NCI-H2196 treated with DMSO at 0.1 percent for 48 hours (cell line): ENCODE data around the gene IGFN1.
"Not testable (repeated sequence)": the region's sequence is repeated elsewhere in the genome, so short reads cannot be mapped to it uniquely, and the experiment has no call there.

Experiments
- DNase-seq: peaks from one replicate; lab custom pipeline; 2025; ENCODE audit not compliant: unreplicated experiment; lab: John Stamatoyannopoulos, UW

Gene IGFN1

DNA sequence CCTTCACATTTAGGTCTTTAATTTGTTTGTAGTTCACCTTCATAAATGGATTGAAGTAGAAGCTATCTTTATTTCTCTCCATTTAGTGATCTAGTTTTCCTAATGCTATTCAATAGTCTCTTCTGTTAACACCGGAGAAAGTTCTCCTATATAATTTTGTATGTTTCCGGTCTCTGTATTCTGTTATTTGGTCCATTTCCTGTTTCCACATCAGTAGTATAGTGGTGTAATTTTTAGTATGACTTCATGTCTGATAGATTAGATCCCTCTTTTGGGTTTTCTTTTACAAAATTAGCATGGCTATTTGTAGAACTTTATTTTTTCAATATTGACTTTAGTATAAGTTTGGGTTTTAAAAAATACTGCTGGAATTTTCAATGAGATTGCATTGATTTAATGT, 51.1 kb downstream of the IGFN1 start:
- DNase-seq = no peak

DNA sequence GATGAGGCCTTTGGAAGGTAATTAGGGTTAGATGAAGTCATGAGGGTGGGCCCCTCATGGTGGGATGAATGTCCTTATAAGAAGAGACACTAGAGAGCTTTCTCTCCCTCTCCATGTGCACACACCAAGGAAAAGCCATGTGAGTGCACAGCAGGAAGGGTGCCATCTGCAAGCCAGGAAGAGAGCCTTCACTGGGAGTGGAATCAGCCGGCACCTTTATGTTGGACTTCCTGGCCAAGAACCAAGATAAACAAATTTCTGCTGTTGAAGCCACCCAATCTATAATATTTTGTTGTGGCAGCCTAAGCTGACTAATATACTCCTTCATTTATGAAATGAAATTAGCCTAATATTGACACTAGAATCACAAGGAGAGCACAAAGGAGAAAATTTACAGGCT, 54.5 kb downstream of the IGFN1 start:
- DNase-seq = peak; percentile 19

DNA sequence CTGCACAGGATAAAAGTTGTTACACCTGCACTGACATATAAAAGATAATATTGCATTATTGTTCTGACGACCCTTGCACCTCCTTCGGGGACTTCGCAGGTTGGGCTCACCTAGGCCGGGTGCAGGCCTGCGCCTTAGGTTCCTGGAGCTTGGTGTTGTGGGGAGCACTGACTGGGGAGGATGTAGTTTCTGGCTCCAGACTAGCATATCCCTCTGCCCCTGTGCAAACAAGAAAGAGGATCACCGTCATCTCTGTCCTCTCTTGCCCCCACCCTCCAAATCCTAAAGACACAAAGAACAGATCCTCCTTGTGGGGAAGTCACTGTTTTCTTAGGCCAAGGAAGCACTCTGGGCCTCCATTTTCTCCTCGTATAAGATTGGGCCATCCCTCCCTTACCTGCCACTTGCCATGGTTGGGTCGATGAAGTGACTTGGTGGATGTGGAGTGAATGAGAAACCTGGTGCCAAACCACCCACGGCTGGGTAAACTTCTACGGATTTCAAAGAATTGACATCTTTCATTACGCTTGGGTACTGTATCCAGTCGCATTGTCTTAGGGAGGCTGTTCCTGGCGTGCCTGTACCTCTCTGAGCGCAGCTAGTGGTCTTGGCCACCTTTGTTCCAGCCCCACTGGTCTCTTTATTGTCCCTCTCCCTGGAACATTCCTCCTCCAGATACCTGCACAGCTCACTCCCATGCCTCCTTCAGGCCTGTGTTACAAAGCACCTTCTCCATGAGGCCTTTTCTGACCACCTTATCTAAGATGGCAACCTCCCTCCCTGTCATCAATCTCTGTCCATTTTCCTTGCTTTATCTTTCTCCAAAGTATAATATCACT, 58.3 kb downstream of the IGFN1 start:
- DNase-seq = no peak

DNA sequence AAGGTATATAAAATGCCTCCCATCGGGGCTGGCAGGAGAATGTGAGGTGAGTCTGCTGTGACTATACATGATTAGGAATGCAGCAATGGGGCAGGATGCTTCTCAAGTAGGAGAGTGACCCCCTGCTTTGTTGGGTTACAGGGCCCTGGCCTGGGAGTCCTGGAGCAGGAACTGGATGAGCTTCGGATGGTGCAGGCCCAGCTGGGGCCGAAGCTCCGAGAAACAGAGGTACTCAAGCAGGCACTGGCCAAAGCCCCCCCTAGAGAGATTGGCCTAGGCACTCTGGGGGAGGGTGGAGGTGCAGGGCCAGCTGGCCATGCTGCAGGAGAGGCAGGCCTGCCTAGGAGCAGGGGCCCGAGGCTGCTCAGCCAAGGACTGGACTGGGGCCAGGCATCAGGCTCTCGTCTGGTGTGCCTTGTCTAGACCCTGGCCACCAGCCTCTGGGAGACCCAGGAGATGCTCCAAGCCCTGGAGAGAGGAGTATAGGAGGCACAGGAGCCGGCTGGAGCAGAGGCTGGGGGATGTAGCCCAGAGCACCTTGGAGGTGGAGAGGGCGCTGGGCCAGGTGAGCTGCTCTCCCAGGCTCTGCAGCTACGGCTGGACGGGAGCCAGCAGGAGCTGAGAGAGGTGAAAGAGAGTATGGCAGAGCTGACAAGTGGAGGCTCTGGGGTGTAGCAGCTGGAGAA, 59.8 kb downstream of the IGFN1 start:
- DNase-seq = peak; percentile 19

DNA sequence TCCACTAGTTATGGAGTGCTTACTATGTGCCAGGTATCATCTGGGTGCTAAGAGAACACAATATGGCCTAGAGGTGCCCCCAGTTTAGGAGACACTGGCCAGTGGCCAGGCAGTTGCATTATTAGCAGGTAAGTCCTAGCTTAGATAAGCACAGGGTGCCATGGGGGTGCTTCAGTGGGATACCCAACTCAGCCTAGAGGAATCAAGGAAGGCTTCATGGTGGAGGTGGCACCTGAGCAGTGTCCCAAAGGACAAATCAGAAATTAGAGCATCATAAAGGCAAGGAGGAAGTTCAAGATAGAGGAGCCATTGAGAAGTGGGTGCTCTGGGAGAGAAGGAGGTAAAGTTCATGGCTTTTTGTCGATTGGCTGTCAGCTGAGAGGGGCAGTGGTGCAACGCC, 60.8 kb downstream of the IGFN1 start:
- no peak for DNase-seq

DNA sequence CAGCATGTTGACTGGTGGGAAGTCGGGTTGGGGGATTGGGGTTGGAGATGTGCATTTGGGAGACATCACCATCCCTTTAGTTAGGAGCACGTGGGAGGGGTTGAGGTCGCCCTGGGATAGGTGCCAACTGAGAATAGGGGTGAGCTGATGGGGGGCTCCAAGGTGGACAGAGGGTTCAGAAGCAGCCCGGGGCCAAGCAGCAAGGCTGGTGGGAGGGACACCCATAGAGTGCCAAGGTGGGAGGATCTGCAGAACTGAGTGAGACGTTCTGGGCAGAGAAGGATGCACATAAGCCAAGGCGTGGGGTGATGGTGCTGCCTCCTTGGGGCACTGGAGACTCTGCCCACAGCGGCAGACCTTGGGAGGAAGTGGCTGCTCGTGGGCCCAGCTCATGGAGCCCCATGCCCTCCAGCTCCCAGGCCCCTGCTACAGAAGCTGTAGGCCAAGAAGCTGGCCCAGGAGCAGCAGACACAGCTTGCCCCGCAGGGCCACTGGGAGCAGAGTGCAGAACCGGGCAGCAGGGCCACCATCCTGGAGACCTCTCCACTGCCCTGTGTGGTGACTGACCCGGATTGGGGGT, 61.3 kb downstream of the IGFN1 start:
- no peak for DNase-seq

DNA sequence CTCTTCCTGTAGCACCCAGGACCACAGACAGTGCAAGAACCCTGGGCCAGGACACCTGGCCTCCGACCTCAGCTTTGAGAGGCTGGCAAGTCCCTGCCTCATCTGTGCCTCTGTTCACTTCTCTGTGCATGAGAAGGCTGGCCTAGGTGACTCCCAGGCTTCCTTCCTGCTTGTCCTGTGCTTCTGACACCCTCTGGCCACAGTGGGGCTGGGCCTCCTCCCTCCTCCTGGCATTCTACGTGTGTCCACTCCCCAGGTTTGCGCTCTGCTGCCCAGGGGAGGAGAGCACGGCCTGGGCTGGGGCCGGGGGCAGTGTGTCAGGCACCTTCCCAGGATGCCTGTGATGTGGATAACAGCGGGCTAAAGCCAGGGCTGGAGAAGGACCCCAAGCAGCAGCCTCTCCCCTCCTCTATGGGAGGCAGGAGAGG, 62.3 kb downstream of the IGFN1 start:
- no peak for DNase-seq

DNA sequence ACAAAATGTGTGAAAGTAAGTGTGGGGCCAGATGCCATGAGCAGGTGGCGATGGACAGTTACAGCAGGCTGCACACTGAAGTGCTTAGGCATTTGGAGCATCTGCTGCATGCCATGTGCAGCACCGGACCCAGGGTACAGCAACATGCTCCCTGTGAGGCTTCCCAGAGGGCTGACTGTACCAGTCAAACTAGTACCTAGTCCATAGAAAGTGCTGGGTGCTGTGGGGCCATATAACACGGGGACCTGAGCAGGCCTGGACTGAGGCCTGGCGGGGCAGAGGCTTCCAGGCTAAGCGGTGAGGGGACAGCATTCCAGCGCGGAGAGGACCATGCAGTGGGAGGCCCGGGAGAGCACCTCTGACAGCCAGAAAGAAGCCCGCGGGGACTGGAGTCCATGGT, 62.8 kb downstream of the IGFN1 start:
- no peak for DNase-seq

DNA sequence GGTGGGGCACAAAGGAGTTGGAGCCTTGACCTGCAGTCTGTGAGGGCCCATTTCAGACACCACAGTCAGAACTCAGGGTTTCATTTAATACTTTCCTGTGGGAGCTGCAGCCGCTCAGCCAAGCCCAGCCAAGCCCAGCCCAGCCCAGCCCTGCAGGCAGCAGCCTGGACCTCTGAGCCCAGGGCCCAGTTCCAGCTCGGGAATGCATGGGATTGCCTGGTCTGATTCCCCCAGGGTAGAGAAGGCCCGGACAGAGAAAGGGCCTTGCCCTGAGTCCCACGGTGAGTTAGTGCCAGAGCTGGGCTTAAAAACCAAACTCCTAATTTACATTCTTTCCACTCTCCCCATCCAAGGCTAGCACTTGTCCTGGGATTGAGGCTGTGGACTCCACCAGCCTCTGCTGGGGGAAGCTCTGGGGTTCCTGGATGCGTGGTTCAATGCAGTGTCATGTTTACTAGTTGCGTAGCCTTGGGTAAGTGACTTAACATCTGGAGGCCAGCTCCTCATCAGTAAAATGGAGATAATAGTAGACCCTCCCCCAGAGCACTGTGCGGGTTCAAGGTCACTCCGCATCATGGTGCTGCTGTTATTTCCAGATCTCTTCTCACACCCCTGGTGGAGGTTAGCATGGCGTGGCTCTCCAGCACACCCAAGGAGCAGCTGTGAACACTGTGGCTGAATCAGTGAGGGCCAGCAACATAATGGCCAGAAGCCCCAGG, 63.4 kb downstream of the IGFN1 start:
- DNase-seq = no peak

DNA sequence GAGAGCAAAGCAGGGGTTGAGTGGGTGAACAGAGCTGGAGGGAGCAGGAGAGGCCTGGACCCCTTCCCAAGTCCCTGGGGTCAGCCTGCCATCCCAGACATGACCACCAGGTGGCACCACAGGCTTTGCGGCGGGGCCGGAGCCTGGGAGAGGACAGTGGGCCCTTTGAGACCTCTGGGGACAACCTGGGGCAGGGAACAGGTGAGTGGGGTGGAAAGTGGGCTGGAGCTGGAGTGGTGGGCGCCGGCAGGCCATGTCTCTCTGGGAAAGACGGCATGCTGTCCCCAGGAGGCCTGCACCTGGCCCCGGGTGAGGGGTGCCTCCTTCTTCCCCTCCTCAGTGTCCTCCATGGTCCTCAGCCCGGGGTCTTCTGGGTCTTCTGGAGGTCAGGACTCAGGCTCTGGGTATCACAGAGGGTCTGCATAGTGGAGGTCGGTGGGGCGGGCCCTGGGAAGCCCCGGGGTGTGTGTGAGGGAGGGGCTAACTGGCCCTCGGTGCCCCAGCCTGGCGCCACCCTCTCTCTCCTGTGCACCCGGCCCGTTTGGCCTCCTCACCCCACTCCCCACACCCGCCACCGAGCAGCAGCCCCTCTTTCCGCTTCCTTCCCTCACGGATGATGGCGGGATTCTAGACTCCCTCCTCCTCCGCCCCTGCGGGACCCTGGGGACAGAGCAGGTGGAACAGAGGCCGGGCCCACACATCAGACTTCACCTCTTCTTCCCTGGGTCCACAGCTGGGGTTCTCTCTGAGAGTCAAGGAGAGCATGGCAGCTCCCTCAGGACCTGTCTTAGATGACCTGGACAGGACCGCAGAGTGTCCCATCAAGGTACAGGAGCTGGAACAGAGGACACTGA, 64.2 kb downstream of the IGFN1 start:
- DNase-seq = peak; percentile 12

DNA sequence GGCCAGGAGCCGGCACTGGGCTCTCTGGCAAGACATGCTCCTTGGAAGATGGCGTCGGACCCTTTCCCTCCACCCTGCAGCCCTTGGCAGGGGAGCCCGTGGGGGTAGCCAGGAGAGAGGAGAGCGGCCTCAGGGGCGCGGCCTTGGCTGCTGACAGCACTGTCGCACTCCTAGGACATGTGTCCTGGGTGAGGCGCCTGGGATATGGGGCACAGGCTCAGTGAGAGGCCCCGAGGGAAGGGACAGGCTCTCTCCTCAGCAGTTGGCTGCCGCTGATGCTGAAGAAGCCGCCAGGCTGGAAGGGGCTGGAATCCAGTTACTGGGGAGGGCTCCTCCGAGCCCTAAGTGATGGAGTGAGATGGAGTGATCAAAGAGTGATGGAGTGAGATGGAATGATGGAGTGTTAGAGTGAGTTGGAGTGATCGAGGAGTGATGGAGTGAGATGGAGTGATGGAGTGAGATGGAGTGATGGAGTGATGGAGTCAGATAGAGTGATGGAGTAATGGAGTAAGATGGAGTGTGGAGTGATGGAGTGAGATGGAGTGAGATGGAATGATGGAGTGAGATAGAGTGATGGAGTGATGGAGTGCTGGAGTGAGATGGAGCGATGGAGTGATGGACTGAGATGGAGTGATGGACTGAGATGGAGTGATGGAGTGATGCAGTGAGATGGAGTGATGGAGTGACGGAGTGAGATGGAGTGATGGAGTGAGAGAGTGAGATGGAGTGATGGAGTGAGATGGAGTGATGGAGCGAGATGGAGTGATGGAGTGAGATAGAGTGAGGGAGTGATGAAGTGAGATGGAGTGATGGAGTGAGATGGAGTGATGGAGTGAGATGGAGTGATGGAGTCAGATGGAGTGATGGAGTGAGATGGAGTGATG, 65.1 kb downstream of the IGFN1 start:
- no peak for DNase-seq

DNA sequence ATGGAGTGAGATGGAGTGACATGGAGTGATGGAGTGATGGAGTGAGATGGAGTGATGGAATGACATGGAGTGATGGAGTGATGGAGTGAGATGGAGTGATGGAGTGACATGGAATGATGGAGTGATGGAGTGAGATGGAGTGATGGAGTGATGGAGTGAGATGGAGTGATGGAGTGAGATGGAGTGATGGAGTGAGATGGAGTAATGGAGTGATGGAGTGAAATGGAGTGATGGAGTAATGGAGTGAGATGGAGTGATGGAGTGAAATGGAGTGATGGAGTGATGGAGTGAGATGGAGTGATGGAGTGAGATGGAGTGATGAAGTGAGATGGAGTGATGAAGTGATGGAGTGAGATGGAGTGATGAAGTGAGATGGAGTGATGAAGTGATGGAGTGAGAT, 67.5 kb downstream of the IGFN1 start:
- DNase-seq = not testable (repeated sequence)

DNA sequence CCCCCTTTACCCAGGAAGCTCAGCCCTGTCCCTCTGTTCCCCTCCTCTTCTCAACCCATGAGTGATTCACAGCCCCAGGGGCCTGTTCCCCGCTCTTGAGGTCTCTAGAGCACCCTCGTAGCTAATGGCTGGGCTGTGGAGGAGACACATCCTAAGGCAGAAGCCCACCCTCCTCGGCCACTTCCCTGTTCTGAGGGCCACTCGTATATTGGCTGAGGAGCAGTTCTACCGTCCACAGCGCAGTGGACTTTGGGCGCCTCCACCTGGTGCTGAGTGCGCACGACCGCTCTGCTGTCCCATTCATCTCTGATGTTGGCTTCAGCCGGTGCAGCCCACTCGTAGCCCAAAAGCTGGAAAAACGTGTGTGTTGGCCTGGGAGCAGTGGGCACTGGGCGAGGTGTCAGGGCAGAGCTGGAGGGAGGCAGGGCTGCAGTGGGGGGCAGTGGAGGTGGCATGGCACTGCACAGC, 68.2 kb downstream of the IGFN1 start:
- DNase-seq = no peak

DNA sequence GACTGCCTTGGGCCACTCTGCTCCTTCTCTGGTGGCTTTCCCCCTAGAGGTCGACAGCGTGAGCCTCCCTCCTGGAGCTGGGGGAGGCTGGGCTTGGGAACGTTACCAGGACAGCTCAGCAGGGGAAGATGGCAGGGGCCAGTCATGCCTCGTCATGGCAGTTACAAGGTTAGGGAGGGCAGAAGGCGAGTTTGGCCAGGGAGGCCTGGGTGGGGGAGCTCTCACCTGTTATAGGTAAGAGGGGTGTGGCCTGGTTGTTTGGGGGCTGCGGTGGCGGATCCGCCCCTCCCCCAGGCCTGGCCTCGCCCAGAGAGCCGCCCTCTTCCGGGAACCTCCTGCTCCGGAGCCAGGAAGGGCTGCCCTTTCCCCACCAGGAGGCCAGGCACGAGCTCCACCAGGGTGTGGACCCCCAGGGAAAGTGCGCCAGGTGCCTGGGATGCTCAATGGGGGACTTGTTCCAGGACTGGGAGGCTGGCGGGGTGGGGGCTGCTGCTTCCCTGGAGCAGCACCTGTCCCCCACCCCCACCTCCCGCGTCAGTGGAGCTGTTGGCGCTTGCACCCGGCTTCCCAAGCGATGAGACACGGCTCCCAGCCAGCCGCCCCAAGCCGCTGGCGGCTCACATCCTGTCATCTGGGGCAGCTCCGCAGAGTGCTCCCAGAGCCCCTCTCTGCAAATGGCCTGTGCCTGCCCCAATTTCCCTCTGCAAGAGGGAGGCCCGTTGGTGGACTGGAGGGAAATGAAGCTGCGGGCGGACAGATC, 69.0 kb downstream of the IGFN1 start:
- no peak for DNase-seq

DNA sequence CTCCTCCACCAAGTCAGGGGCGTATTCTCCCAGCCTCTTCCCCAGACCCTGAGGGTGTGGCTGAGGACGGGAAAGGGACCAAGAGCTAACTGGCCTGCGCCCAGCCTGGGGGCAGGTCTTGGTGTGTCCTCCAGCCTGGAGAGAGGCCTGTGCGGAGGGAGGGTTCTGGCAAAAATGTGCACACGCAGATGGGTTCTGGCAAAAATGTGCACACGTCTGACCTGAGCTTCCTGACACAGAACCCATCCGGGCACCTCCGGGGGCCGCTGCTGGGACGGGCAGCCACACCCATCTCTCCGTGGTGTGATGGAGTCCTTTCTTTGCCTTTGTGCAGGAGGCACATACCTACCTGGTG, 69.6 kb downstream of the IGFN1 start:
- no peak for DNase-seq

DNA sequence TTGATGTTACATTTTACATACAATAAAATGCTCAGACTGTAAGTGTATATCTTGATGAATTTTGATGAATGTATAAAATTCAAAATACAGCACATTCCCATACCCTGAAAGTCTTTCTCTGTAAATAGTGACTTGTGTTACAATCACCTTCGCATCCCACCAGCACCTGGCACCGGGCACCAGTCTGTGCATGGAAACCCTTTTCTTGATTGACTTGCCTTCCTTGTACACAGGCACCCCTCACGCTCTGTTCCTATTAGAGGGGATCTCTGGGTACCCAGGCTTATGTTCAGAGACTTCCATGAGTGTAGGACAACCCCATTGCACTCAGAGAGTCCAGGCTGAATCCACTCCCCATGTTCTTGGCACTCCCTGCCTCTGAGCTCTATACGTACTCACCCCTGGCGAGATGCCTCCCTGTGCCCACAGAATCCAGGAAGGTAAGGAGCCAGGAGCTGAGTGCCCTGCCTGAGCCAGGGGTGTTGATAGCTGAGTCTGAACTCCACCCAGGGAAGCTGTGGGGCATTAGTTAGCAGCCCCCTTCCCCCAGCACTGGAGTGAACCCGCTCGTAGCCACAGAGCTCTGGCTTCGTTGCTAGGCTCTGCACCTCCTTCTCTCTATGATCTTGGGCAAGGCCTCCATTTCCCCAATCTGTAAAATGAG, 70.2 kb downstream of the IGFN1 start:
- DNase-seq = no peak

DNA sequence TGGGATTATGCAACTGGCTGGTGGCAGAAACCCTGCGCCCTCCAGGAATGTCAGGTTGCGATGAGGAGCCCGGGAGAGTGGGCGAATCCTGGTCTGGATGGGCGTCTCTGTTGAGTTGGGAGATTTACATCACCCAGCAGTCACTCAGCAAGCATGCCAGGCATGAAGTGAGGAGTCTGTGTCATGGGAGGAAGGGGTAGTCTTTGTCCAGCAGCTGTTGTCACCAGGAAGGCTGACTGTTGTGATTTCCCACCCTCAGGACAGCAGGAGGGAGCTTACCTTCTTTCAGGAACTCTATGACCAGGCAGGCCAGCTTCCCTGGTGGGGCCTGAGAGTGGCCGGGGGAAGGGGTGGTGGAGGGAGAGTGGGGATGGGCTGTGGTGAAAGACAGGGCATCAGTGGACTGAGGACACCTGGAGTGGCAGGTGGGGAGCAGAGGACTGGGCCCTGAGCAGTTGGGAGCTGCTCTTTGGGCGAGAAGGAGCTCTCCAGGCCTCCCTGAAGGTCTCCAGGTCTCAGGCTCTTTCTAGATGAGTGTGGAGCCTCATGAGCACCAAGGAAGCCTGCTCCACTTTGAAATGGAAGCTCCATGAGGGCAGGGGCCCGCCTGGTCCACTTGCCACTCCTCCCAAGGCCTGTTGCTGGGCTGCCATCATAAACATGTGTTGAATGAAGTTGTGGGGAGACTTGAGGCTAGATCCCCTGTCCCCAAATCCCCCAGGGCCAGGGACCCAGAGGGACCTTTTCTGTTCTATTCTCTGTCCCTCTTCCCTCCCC, 71.3 kb downstream of the IGFN1 start:
- no peak for DNase-seq
